Stimulated activated CD4-positive, alpha-beta T cell treated with anti-CD3 and anti-CD28 coated beads, Interleukin-2, amount 100 ng/mL, for 24 hours (primary cell): ENCODE results near the gene OSGEP.

Experiments
- DNase-seq, 2 donors: peaks; one replicate each; pipeline ENCODE4 v3.0.0-alpha.2; 2020

The OSGEP gene

DNA sequence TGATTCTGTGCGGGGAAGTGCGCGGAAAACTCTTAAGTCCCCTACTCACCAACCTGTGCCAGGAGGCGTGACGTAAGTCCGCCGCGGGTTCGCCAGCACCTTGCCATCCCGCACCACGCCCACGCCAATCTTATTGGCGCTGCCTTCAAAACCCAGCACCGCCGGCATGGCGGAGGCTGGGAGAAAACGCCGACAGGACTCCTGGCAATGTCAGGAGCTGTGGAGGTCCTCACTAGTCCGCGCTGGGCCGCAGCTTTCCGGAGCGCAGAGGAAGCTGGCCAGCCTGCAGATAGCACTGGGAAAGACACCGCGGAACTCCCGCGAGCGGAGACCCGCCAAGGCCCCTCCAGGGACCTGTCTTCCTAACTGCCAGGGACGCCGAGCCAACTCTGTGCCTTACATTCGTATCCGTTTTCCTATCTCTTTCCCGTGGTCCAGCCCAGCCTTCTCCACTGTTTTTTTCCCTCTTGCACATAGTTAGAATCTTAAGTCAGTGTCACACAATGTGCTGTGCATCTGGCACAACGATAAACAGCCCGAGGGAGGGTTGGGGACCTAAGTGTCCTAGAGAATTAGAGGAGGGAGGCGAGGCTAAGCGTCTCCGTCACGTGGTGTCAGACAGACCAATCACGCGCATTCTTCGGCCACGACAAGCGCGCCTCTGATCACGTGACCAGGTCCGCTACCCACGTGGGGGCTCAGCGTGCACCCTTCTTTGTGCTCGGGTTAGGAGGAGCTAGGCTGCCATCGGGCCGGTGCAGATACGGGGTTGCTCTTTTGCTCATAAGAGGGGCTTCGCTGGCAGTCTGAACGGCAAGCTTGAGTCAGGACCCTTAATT lies at the start of gene OSGEP, which contains the start of gene APEX1:
Gene OSGEP, minus strand, starts transcription at position 297 of the 839 bp plus-strand sequence. Its CDS starts 129 bp downstream, at position 168.
Gene APEX1, plus strand, starts transcription at position 711 of the 839 bp plus-strand sequence. CDS start 420 bp downstream, outside the sequence.
- DNase-seq, result peak; percentile 97

DNA sequence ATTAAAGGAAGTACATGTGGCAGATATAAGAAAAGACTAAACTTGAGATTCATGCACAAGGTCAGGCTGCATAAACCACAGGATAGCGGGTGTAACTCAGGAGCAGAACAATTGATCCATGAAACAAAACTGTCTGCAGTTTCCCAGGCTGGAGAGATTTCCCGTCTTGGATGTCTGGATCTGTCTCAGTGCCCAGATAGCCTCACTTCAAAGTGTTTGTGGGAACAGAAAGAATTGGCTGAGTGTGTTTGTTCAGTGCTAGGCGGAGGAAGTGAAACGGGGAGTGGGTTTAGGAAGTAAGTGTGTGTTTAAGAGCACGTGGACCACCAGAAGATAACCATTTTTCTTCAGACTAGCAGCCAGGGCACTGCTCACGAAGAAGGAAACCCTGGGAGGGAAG lies 49.3 kb upstream of the OSGEP start:
- no peak for DNase-seq

DNA sequence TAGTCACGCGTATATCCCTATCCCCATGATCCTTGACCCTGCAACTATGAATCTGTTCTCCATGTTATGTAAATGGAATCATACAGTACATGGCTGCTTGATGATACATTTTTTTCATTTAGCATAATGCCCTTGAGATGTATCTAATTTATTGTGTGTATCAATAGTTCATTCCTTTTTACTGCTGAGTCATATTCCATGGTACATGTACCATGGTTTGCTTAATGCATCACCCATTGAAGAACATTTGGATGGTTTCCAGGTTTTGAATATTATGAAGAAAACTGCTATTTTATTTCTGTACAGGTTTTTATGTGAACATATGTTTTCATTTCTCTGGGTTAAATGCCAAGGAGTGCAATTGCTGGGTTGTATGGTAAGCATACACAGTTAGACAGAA lies 46.7 kb upstream of the OSGEP start:
- DNase-seq, result no peak

- DNase-seq, result no peak
These were observed 45.3 kb upstream of the OSGEP start for GRCh38 chr14:20499881-20500280.

DNA sequence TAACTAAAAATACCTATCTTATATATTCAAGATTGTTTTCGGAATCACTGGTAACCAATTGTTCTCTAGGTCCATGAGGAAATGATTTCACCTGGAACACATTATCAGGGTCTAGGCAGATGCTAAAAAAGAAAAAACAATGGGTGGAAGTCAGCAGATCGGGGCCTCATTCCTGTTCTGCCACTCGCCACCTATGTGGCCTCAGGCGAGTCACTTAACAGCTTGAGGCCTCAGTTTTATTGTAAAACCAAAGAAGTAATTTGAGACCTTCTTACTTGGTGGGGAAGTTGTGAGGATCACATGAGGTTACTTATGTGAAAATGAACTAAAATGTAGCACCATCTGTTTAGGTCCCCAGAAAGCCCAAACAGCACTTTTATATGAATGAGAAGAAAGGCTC lies 44.5 kb upstream of the OSGEP start:
- DNase-seq, result no peak

DNA sequence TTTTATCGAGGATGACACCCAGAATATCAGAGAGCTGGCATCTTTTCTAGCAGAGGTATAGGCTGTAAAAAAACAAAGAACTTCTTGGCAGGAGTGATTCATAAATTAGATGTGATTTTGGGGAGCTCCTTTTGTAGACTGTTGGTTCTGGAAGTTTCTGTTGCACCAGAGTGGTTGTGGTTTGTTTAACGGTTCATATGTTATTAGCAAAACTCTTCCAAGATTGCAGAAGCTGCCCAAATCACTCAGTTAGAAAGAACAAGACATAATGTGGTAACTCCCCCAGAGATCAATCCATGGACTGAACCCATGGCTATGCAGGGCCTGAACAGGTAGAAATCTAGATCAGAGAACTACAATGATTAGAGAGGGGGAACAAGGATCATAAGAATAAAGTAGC lies 44.0 kb upstream of the OSGEP start:
- no peak for DNase-seq

DNA sequence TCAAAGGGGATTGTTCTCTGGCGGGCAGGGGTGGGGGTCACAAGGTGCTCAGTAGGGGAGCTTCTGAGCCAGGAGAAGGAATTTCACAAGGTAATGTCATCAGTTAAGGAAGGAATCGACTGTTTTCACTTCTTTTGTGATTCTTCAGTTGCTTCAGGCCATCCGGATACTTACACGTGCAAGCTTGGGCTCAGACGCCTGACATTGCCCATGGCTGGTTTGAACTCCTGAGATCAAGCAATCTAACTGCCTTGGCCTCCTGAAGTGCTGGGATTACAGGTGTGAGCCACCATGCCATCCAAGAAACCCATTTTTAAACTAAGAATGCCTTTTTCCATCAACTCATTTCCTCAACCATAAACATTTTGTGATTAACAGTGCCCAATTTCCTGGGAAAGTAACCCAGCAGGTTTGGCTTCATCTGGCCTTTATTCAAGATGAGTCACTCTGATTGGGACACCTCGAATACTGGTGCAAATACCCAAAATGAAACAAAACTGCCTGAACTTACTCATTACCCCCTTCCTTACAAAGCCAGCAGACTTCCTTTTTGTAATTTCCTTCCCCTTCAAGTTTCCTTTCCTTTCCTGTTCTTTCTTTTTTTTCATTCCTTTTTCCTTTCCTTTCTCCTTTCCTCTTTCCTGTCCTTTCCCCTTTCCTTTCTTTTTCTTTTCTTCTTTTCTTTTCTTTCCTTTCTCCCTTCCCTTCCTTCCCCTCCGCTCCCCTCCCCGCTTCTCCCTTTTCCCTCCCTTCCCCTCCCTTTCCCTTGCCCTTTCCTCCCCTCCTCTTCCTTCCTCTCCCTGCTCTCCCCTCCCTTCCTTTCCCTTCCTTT lies 40.5 kb upstream of the OSGEP start:
- DNase-seq, result no peak

- DNase-seq, result no peak
These were observed 39.0 kb upstream of the OSGEP start for GRCh38 chr14:20493634-20494033.

DNA sequence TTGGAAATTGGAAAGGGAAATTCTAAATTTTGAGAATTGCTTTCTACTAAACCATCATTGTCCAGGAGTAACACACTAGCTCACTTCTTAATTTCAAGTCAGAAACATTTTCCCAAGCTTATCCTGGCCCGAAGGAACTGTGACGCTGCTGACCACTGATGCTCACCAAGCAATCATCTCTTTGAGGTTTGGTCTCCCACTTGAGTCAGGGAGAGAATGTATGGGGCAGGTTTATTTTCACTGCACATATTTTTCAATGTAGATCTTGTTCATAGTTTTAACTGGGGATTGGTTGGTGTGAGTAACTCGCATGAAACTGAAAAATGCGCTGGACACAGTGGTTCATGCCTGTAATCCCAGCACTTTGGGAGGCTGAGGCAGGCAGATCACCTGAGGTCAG lies 37.9 kb upstream of the OSGEP start:
- DNase-seq, result no peak

DNA sequence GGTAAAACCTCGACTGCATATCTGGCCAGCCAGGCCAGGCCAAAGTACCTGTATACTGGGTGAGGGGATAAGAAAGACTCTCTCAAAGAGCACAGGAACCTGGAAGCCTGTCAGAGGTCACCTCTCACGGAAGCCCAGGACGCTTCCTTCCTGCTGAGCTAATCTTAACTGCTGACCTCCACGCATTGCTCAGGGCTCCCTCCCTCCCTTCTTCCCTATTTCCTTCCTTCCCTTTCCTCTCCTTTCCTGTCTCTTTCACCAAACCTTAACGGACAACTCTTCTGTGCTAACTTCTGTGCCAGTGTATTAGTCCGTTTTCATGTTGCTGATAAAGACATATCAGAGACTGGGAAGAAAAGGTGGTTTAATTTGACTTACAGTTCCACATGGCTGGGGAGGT lies 36.0 kb upstream of the OSGEP start:
- no peak for DNase-seq

GRCh38 chr14:20489093-20489994 lies 34.7 kb upstream of the OSGEP start:
- DNase-seq, result no peak

GRCh38 chr14:20487396-20487725 lies 32.7 kb upstream of the OSGEP start:
- DNase-seq, result no peak

- no peak for DNase-seq
These were observed 32.2 kb upstream of the OSGEP start for GRCh38 chr14:20486684-20487395.

DNA sequence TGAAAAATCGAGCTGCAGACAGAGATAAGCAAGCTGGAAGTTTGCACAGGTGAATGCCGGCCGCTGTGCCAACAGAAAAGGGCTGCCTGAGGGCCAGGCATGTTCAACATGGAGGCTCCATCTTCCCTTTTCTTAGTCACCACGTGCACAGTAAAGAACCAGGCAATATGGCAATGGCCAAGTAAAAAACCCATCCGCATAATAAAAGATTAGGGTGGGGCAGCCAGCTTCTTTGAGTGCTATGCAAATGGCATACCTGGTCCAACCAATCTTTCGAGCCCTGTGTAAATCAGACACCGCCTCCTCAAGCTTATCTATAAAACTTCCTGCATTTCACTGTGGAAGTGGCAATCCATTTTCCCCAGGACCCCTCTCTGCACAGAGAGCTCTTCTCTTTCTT lies 31.3 kb upstream of the OSGEP start:
- DNase-seq, result no peak

DNA sequence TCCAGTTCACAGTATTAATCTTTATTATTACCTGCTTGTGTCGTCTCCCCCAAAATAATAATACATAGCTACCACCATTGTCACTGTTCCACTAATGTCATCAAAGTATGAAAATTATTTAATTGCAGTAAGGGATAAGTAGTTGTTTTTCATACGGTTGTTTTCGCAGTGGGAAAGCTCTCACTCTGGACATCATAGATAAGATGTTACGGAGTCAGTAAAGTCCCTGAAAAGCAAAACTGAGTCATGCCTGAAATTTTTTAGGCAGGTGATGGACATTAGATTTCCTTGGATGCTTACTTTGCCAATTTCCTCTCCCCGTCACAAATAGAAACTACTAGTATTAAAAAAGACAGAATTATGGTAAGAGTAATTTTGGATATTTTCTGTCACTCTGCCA lies 27.8 kb upstream of the OSGEP start:
- no peak for DNase-seq

DNA sequence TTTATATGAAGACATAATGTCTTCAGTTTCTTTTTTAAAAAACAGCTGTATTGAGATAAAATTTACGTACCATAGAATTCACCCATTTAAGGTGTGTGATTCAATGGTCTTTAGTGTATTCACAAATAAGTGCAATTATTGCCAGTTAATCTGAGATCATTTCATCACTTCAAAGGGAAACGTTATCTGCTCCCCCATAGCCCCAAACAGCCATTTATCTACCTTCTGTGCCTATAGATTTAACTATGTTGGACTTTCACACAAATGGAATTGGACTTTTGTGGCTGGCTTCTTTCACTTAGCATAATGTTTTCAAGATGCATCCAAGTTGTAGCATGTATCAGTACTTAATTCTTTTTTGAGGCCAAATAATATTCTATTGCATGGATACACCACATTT lies 24.3 kb upstream of the OSGEP start:
- no peak for DNase-seq

DNA sequence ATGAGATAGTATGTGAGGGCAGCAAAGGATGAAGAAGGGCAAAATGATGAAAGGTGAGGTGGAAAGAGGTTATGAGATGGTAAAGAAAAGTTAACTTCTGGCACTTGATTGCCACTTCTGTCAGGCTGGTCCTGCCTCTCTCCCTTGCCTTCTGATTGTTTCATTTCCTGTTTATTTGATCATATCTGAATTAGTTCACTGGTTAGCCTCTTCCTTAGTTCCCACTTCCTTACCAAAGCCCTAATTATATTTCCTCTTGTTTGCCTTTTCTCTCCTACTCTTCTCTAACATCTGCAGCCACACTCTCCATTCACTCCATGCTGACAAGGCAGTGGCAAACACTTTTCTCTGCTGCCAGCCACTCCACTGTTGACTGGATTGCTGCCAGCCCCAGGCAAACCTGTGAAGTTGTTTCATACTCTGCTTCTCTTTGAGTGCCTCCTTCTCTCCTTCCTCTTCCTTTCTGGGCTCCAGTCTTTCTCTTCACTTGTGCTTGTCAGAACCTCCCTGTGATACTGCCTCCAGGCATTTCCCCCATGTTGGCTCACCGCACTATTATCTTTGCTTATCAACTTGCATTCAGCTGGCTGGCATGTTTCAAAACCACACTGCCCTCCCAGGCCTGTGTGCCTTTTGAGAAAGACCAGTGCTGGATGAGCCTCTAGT lies 22.7 kb upstream of the OSGEP start:
- no peak for DNase-seq

DNA sequence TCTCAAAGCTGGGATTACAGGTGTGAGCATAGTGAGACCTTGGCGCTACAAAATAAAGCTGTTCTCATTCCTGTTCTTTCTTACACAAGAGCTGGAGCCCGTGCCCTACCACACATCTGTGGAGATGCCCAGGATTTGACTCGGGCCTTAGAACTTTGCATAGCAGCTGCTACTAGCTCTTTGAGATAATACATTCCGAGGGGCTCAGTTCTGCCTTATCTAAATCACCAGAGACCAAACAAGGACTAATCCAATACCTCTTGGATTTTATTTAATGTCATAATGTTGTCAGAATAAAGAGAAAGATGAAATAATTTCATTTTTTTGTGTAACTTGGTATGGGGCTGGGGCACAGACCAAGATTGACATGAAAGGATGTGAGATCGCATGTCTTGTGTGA lies 22.2 kb upstream of the OSGEP start:
- DNase-seq, result no peak

- DNase-seq, result no peak
These were observed 18.0 kb upstream of the OSGEP start for GRCh38 chr14:20472536-20473169.

GRCh38 chr14:20470603-20470901 lies 15.9 kb upstream of the OSGEP start:
- DNase-seq, result no peak

GRCh38 chr14:20469890-20470602 lies 15.4 kb upstream of the OSGEP start:
- peak; percentile 64 to 73 for DNase-seq
